MCF 10A (cell line): ENCODE data around the gene AGTPBP1. TPM values are rescaled to one million over a fixed set of nuclear protein-coding genes. Genes with fewer than 3 reads are reported as not detected.

Experiments used
- BruUV-seq: library from RNA; stranded (reverse); fragments of 400-500 nt; replicated peaks from 2 replicates; lab custom pipeline; 2021; lab: Mats Ljungman, UMichigan
- CTCF ChIA-PET: fragments of 300-600 bp; sonication (Branson Sonifier 250); formaldehyde crosslinking; extraction: SDS; loops from one replicate; lab custom pipeline; 2021; ENCODE audit warnings: antibody characterized with exemption, inconsistent platforms; lab: Yijun Ruan, JAX
- POLR2A ChIA-PET: fragments of 300-600, 350-650 bp; sonication (Branson Sonifier 250); formaldehyde crosslinking; extraction: SDS; loops from one replicate; lab custom pipeline; 2020; ENCODE audit warnings: antibody characterized with exemption, inconsistent platforms; lab: Yijun Ruan, JAX
- DNase-seq: peaks from one replicate; pipeline ENCODE4 v3.0.0-alpha.2; 2018; ENCODE audit not compliant: unreplicated experiment
- H3K27ac Mint-ChIP-seq: one replicate; pipeline ENCODE4 v1.8.0; 2022; ENCODE audit warnings: mild to moderate bottlenecking, low read depth, mixed read lengths; ENCODE audit not compliant: unreplicated experiment
- H3K27me3 Mint-ChIP-seq: one replicate; pipeline ENCODE4 v1.8.0; 2022; ENCODE audit warnings: mixed read lengths; ENCODE audit not compliant: insufficient read depth, unreplicated experiment
- H3K36me3 Mint-ChIP-seq: one replicate; pipeline ENCODE4 v1.8.0; 2022; ENCODE audit warnings: mild to moderate bottlenecking, moderate library complexity, mixed read lengths; ENCODE audit not compliant: insufficient read depth, unreplicated experiment
- H3K4me1 Mint-ChIP-seq: one replicate; pipeline ENCODE4 v1.8.0; 2022; ENCODE audit warnings: mixed read lengths; ENCODE audit not compliant: insufficient read depth, unreplicated experiment
- H3K4me3 Mint-ChIP-seq: one replicate; pipeline ENCODE4 v1.8.0; 2022; ENCODE audit warnings: mild to moderate bottlenecking, moderate library complexity, mixed read lengths; ENCODE audit not compliant: unreplicated experiment
- H3K9me3 Mint-ChIP-seq: one replicate; pipeline ENCODE4 v1.8.0; 2022; ENCODE audit warnings: mixed read lengths; ENCODE audit not compliant: unreplicated experiment
- intact Hi-C: fragments of 100-400 bp; cut with micrococcal nuclease; formaldehyde crosslinking; loops from 2 replicates; pipeline ENCODE4 v1.14.1; 2022
- total RNA-seq: library from RNA; stranded (reverse); gene quantifications from 2 replicates; pipeline ENCODE4 v1.2.3, GENCODE V29; 2022
- TF ChIP-seq, protein P1 (sequence below): fragments of 200-600 bp; IDR thresholded peaks from one replicate; pipeline ENCODE4 v1.8.0; 2022; ENCODE audit warnings: antibody characterized with exemption, mild to moderate bottlenecking; ENCODE audit not compliant: unreplicated experiment

The AGTPBP1 gene
- total RNA-seq, 1 experiment from 2014 or later, result 27.2 TPM

DNA sequence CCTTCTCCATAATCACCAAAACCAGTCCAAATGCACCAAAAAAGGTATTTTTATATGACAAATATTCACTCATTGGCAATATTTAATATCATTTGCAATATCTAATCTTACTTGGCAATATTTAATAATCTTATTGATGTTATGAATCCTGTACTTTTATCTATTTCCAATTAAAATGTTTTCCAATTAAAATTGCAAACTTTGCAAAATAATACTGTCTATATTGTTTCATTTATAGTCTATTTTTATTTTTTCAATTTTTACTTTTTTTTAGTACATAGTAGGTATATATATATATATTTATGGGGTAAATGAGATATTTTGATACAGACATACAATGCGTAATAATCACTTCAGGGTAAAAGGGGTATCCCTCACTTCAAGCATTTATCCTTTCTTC, 109.9 kb downstream of the AGTPBP1 start:
- no TSS peak for BruUV-seq
- no peaks in the 10 kb centered on the region for H3K27me3 Mint-ChIP-seq
- no peak overlapping the region for H3K27ac Mint-ChIP-seq
- no peaks in the 10 kb centered on the region for H3K4me1 Mint-ChIP-seq
- no peak for DNase-seq
- H3K9me3 Mint-ChIP-seq, result no peaks in the 10 kb centered on the region
- intact Hi-C loops, result no loop called here
- H3K36me3 Mint-ChIP-seq, result no peaks in the 10 kb centered on the region
- TF ChIP-seq, protein P1, sequence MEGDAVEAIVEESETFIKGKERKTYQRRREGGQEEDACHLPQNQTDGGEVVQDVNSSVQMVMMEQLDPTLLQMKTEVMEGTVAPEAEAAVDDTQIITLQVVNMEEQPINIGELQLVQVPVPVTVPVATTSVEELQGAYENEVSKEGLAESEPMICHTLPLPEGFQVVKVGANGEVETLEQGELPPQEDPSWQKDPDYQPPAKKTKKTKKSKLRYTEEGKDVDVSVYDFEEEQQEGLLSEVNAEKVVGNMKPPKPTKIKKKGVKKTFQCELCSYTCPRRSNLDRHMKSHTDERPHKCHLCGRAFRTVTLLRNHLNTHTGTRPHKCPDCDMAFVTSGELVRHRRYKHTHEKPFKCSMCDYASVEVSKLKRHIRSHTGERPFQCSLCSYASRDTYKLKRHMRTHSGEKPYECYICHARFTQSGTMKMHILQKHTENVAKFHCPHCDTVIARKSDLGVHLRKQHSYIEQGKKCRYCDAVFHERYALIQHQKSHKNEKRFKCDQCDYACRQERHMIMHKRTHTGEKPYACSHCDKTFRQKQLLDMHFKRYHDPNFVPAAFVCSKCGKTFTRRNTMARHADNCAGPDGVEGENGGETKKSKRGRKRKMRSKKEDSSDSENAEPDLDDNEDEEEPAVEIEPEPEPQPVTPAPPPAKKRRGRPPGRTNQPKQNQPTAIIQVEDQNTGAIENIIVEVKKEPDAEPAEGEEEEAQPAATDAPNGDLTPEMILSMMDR, result no peak
- no peak overlapping the region for H3K4me3 Mint-ChIP-seq
- ChIA-PET CTCF (no interaction called here), POLR2A (no interaction called here)

- ChIA-PET CTCF (no interaction called here), POLR2A (no interaction called here)
- Mint-ChIP-seq H3K36me3 (no peaks in the 10 kb centered on the region), H3K4me1 (no peaks in the 10 kb centered on the region), H3K4me3 (no peak overlapping the region), H3K27me3 (no peaks in the 10 kb centered on the region), H3K9me3 (no peaks in the 10 kb centered on the region), H3K27ac (no peak overlapping the region)
- BruUV-seq, result no TSS peak
- intact Hi-C loops, result no loop called here
- no peak for DNase-seq
- TF ChIP-seq, protein P1, result no peak
These were observed 111.1 kb downstream of the AGTPBP1 start for GRCh38 chr9:85630676-85631075.

DNA sequence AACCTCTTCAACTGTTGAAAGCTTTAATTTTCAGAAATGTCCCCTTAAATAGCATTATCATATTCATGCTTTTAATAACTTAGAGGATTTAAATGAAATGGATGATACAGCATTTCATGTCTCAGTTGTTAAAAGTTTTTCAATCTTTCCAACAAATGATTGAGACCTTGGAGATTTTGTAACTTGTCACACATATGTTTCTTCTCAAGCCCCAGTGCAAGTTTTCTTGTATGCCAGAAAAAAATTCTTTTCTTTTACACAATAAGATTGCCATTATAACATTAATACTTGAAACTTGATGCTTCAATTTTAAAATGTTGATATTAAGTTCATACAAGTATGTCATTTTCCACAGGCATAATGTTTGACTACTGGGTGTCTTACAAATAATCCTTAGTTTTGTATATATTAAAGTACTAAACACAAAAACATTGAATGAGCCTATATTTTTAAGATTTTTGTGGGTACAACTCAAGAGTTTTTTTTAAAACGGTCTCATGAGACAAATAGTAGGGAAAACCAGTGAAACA, 124.5 kb downstream of the AGTPBP1 start:
- BruUV-seq, result no TSS peak
- ChIA-PET POLR2A (no interaction called here), CTCF (no interaction called here)
- no peak for DNase-seq
- intact Hi-C loops, result no loop called here
- H3K4me3 Mint-ChIP-seq, result no peak overlapping the region
- no peaks in the 10 kb centered on the region for H3K9me3 Mint-ChIP-seq
- H3K27ac Mint-ChIP-seq, result no peak overlapping the region
- no peaks in the 10 kb centered on the region for H3K4me1 Mint-ChIP-seq
- TF ChIP-seq, protein P1, result no peak
- peaks cover 4% of the 10 kb centered on the region for H3K36me3 Mint-ChIP-seq
- H3K27me3 Mint-ChIP-seq, result no peaks in the 10 kb centered on the region

DNA sequence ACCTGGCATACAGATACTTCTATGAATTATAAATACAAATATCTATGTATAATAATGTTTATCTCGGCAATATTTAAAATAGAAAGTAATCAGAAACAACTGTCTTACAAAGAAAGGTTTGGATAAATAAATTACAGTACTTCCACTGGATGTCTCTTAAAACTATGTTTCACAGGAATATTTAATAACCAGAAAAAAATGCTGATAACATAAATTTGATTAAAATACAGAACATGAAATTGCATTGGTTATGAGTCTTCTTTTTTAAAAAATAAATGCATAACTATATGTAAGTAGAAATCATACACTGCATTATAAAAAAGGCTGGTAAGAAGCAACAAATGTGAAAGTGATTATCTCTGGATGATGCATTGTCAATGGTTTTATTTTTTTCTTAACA, 126.0 kb downstream of the AGTPBP1 start:
- Mint-ChIP-seq H3K27ac (no peak overlapping the region), H3K27me3 (no peaks in the 10 kb centered on the region), H3K4me3 (no peak overlapping the region), H3K9me3 (no peaks in the 10 kb centered on the region), H3K4me1 (no peaks in the 10 kb centered on the region), H3K36me3 (peaks cover 3% of the 10 kb centered on the region)
- no TSS peak for BruUV-seq
- TF ChIP-seq, protein P1, result no peak
- no peak for DNase-seq
- ChIA-PET POLR2A (no interaction called here), CTCF (interaction anchor here (0.6 to 1.1 kb wide), 2 partner anchors 39 to 981 kb away, joined by 3 read pairs; no protein-coding TSS in a partner anchor)
- intact Hi-C loops, result no loop called here
